DOHH2 (cell line): ENCODE data around the gene PDE4D.

ENCODE experiments used
- H3F3A ChIP-seq: fragments of 200-600 bp; sonication (generic), shearing (Covaris generic); 2 replicates; pipeline ENCODE4 v1.6.0; 2016; ENCODE audit warnings: antibody characterized with exemption, mild to moderate bottlenecking; ENCODE audit not compliant: control insufficient read depth, insufficient read depth
- H3K27ac ChIP-seq: fragments of 200-600 bp; sonication (generic); 2 replicates; pipeline ENCODE4 v1.5.1; 2014; ENCODE audit warnings: low read depth, mild to moderate bottlenecking, low read length, moderate library complexity
- H3K27me3 ChIP-seq: fragments of 200-600 bp; sonication (generic); 2 replicates; pipeline ENCODE4 v1.6.1; 2014; ENCODE audit warnings: mild to moderate bottlenecking, low read length, mixed read lengths; ENCODE audit not compliant: control insufficient read depth
- H3K36me3 ChIP-seq: fragments of 200-600 bp; sonication (generic); 2 replicates; pipeline ENCODE4 v1.6.1; 2014; ENCODE audit warnings: mild to moderate bottlenecking, low read length, moderate library complexity, mixed read lengths; ENCODE audit not compliant: control insufficient read depth
- H3K4me1 ChIP-seq: fragments of 200-600 bp; sonication (generic); 2 replicates; pipeline ENCODE4 v1.6.1; 2014; ENCODE audit warnings: mild to moderate bottlenecking, low read length, mixed read lengths; ENCODE audit not compliant: control insufficient read depth
- H3K4me2 ChIP-seq: fragments of 200-600 bp; sonication (generic); 2 replicates; pipeline ENCODE4 v1.6.0; 2014; ENCODE audit warnings: mild to moderate bottlenecking, low read length, moderate library complexity
- H3K4me3 ChIP-seq: fragments of 200-600 bp; sonication (generic); 2 replicates; pipeline ENCODE4 v1.5.1; 2014; ENCODE audit warnings: mild to moderate bottlenecking, low read length, mixed read lengths
- H3K79me2 ChIP-seq: fragments of 200-600 bp; sonication (generic); 2 replicates; pipeline ENCODE4 v1.6.1; 2014; ENCODE audit warnings: mild to moderate bottlenecking, low read length, mixed read lengths; ENCODE audit not compliant: control insufficient read depth
- H3K9me2 ChIP-seq: fragments of 200-600 bp; sonication (generic); replicated peaks from 2 replicates; pipeline ENCODE4 v1.6.1; 2014; ENCODE audit warnings: mild to moderate bottlenecking, low read length, mixed read lengths; ENCODE audit not compliant: control insufficient read depth
- H3K9me3 ChIP-seq: fragments of 200-600 bp; sonication (generic); 2 replicates; pipeline ENCODE4 v1.6.1; 2014; ENCODE audit warnings: antibody characterized with exemption, low read length, mixed read lengths; ENCODE audit not compliant: control insufficient read depth, insufficient read depth
- H4K20me1 ChIP-seq: fragments of 200-600 bp; sonication (generic); 2 replicates; pipeline ENCODE4 v1.6.0; 2014; ENCODE audit warnings: low read depth, mild to moderate bottlenecking, antibody characterized with exemption, low read length, moderate library complexity; ENCODE audit not compliant: control insufficient read depth, insufficient read depth
- EZH2phosphoT487 ChIP-seq: fragments of 200-600 bp; sonication (generic); IDR thresholded peaks from 2 replicates; pipeline ENCODE4 v1.6.1; 2017; ENCODE audit warnings: borderline replicate concordance, mild to moderate bottlenecking, antibody characterized with exemption, low read length, moderate library complexity, mixed read lengths
- TF ChIP-seq, protein P1 (sequence below): fragments of 200-600 bp; sonication (generic); IDR thresholded peaks from one replicate; pipeline ENCODE4 v1.5.1; 2014; ENCODE audit warnings: antibody characterized with exemption, mild to moderate bottlenecking, low read depth, low read length; ENCODE audit not compliant: poor library complexity, severe bottlenecking

The PDE4D gene

DNA sequence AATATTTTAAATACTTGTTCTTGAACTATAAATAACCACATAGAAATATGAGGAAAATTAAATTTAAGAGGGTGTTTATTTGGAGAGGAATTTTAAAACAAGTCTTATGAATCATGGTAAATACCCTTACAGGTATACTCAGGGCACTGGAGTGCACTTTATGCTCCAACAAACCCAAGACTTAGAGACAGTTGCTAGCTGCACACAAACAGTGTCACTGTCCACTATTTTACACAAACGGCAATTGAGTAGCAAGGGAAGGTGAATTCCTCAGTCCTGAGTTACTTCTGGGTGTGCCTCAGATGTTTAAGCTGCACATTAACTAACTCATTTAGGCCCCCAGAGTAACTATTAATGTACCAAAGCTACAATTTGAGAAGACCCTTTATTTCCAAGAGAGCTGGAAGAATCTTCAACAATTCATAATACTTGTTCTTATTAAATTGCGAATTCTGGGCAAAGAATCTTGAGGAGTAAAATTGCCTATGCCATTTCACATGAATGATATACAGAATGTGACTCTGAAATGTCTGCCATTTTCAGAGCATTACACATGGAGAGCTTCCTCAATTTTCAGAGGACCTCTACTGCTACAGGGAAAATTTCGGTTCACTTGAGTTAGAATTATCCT lies 371.2 kb downstream of the PDE4D start:
- Histone ChIP-seq H3K27me3 (peaks cover 2% of the 10 kb centered on the region; the same call in 1 of the 2 replicates), H3K4me3 (no peak overlapping the region), H3K9me3 (no peaks in the 10 kb centered on the region; the same call in 1 of the 2 replicates), H3K9me2 (no peaks in the 10 kb centered on the region), H4K20me1 (no peaks in the 10 kb centered on the region), H3K4me2 (no peak overlapping the region), H3K4me1 (no peaks in the 10 kb centered on the region), H3K36me3 (no peaks in the 10 kb centered on the region), H3K27ac (no peak overlapping the region), H3K79me2 (no peaks in the 10 kb centered on the region), H3F3A (no peaks in the 10 kb centered on the region)
- TF ChIP-seq, protein P1, sequence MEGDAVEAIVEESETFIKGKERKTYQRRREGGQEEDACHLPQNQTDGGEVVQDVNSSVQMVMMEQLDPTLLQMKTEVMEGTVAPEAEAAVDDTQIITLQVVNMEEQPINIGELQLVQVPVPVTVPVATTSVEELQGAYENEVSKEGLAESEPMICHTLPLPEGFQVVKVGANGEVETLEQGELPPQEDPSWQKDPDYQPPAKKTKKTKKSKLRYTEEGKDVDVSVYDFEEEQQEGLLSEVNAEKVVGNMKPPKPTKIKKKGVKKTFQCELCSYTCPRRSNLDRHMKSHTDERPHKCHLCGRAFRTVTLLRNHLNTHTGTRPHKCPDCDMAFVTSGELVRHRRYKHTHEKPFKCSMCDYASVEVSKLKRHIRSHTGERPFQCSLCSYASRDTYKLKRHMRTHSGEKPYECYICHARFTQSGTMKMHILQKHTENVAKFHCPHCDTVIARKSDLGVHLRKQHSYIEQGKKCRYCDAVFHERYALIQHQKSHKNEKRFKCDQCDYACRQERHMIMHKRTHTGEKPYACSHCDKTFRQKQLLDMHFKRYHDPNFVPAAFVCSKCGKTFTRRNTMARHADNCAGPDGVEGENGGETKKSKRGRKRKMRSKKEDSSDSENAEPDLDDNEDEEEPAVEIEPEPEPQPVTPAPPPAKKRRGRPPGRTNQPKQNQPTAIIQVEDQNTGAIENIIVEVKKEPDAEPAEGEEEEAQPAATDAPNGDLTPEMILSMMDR, result no peak
- TF ChIP-seq EZH2phosphoT487, result no peak

DNA sequence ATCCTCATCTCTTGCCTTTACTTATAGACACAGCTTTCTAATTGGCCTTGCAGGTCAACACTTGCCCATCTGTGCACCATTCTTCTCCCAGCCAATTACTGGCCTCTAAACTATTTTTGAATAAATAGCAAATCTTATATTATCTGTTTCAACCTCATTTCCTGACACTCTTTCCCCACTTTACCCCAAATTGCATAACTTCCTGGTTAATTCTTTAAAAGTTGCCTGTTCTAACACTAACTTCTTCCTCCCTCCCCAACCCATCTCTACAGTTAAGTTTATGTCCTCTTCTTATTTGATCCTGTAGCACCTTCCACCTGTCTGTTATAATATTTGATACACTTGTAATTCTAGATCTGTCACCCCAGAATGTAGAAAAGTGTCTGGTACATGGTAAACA lies 372.1 kb downstream of the PDE4D start:
- no peak overlapping the region for H3K4me3 ChIP-seq
- H3K9me3 ChIP-seq, result no peaks in the 10 kb centered on the region; the same call in 1 of the 2 replicates
- no peaks in the 10 kb centered on the region for H3K36me3 ChIP-seq
- H3K9me2 ChIP-seq, result no peaks in the 10 kb centered on the region
- H4K20me1 ChIP-seq, result no peaks in the 10 kb centered on the region
- H3K4me2 ChIP-seq, result no peak overlapping the region
- TF ChIP-seq EZH2phosphoT487, result no peak
- TF ChIP-seq, protein P1, result no peak
- no peak overlapping the region for H3K27ac ChIP-seq
- H3K4me1 ChIP-seq, result no peaks in the 10 kb centered on the region
- no peaks in the 10 kb centered on the region for H3F3A ChIP-seq
- H3K27me3 ChIP-seq, result peaks cover 2% of the 10 kb centered on the region; the same call in 1 of the 2 replicates
- H3K79me2 ChIP-seq, result no peaks in the 10 kb centered on the region

DNA sequence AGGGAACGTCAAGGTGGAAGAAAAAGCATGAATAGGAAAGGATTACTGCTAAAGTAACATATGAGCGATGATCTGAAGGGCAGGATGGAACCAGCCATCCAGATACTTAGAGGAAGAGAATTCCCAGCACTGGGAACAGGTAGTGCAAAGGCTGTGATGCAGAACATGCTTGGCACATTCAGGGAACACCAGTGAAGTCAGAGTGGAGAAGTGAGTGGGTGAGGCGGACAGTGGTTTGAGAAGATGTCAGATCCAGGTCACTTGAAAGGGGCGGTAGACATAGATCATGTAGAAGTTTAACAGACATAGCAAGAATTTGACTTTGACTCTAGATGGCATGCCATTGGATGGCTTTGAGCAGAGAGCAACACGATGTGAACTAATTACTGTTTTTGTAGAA lies 374.2 kb downstream of the PDE4D start:
- H3K79me2 ChIP-seq, result no peaks in the 10 kb centered on the region
- H3K4me2 ChIP-seq, result no peak overlapping the region
- H3K4me1 ChIP-seq, result no peaks in the 10 kb centered on the region

More for the DNA sequence above, 374.2 kb downstream of the PDE4D start:
- no peak overlapping the region for H3K27ac ChIP-seq
- no peak overlapping the region for H3K4me3 ChIP-seq
- no peaks in the 10 kb centered on the region for H3K9me2 ChIP-seq
- H3K27me3 ChIP-seq, result peaks cover 2% of the 10 kb centered on the region; the same call in 1 of the 2 replicates
- TF ChIP-seq, protein P1, result no peak
- TF ChIP-seq EZH2phosphoT487, result no peak
- H3F3A ChIP-seq, result no peaks in the 10 kb centered on the region
- no peaks in the 10 kb centered on the region for H3K36me3 ChIP-seq
- H3K9me3 ChIP-seq, result no peaks in the 10 kb centered on the region; the same call in 1 of the 2 replicates
- no peaks in the 10 kb centered on the region for H4K20me1 ChIP-seq
